Superior temporal gyrus (tissue), 1 donor: ENCODE measurements around the gene PSMD1.
A peak's percentile ranks its signal among the peaks of the same experiment; 100 is the strongest.
"Not testable (repeated sequence)": the region's sequence is repeated elsewhere in the genome, so short reads cannot be mapped to it uniquely, and the experiment has no call there.

Source experiments
- DNase-seq: peaks from one replicate; pipeline ENCODE4 v3.0.0-alpha.2; 2016; ENCODE audit errors: extremely low spot score

PSMD1 gene

GRCh38 chr2:231056453-231057416 lies at the start of gene PSMD1:
Gene PSMD1, plus strand, starts transcription at chr2:231056867. Its CDS starts 159 bp downstream, at chr2:231057026.
- peak; percentile 95 for DNase-seq

- no peak for DNase-seq
Measured at GRCh38 chr2:231007286-231008098, 49.2 kb upstream of the PSMD1 start.

- no peak for DNase-seq
Measured at GRCh38 chr2:231008131-231008530, 48.5 kb upstream of the PSMD1 start.

GRCh38 chr2:231009236-231009919 lies 47.3 kb upstream of the PSMD1 start:
- DNase-seq, result no peak

GRCh38 chr2:231010201-231010730 lies 46.4 kb upstream of the PSMD1 start:
- DNase-seq, result no peak

- no peak for DNase-seq
Measured at GRCh38 chr2:231011526-231011925, 45.1 kb upstream of the PSMD1 start.

GRCh38 chr2:231012463-231012862 lies 44.2 kb upstream of the PSMD1 start:
- no peak for DNase-seq

GRCh38 chr2:231013820-231014219 lies 42.8 kb upstream of the PSMD1 start:
- no peak for DNase-seq

- peak; percentile 55 for DNase-seq
Measured at GRCh38 chr2:231015478-231015877, 41.2 kb upstream of the PSMD1 start.

- no peak for DNase-seq
Measured at GRCh38 chr2:231015926-231016325, 40.7 kb upstream of the PSMD1 start.

GRCh38 chr2:231016566-231017230 lies 40.0 kb upstream of the PSMD1 start:
- DNase-seq, result no peak

GRCh38 chr2:231017231-231017598 lies 39.5 kb upstream of the PSMD1 start:
- peak; percentile 98 for DNase-seq

GRCh38 chr2:231018184-231018583 lies 38.5 kb upstream of the PSMD1 start:
- DNase-seq, result no peak

- not testable (repeated sequence) for DNase-seq
Measured at GRCh38 chr2:231025059-231025458, 31.6 kb upstream of the PSMD1 start.

- DNase-seq, result no peak
Measured at GRCh38 chr2:231028889-231029288, 27.8 kb upstream of the PSMD1 start.

GRCh38 chr2:231029563-231029962 lies 27.1 kb upstream of the PSMD1 start:
- DNase-seq, result no peak

GRCh38 chr2:231030725-231031124 lies 25.9 kb upstream of the PSMD1 start:
- DNase-seq, result no peak

- DNase-seq, result no peak
Measured at GRCh38 chr2:231032575-231033140, 24.0 kb upstream of the PSMD1 start.

GRCh38 chr2:231033147-231034132 lies 23.2 kb upstream of the PSMD1 start:
- no peak for DNase-seq
